Upper lobe of left lung (tissue), 4 donors: ENCODE data around the gene CPSF4L.

ENCODE experiments used
- POLR2A ChIP-seq, 4 donors: fragments of 450-650 bp; IDR thresholded peaks; one replicate each; pipeline ENCODE4 v1.5.1; 2016 to 2017; ENCODE audit warnings: antibody characterized with exemption in 4 of 4, mild to moderate bottlenecking in 2 of 4
- TF ChIP-seq, protein P1 (sequence below), 6 experiments: fragments of 450-650 bp in 4 of 6; fragments of 200-600 bp in 2 of 6; sonication (generic) in 2 of 6; IDR thresholded peaks; one replicate each; pipeline ENCODE4 v1.5.1; 2016 to 2019; ENCODE audit warnings: antibody characterized with exemption in 6 of 6

DNA sequence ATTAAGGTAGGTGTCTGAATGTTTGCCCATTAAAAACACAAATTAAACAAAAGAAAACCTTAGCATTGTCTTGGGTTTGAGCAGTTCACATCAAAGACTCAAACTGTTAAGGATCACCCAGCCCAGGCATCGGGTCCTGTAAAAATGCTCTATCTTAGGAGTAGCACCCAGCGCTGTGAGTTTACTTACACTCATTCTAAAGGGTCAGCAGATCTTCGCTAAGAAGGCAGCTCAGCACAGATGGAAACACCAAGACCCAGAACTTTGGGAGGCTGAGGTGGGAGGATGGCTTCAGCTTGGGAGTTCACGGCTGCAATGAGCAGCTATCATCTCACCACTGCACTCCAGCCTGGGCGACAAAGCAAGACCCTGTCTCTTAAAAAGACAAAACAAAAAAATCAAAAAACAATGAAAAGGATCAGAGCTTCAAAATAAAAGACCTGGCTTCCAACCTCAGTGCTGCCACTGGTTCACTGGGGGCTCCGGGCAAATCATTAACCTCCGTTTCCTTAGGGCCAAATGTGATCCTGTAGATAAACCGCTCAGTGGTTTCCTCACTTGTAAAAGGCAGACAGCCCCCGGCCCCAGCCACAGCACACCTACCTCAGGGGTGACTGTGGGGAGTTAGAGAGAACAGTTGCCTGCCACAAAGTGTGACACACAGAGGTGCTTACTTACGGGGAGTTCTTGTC, 57.7 kb downstream of the CPSF4L start:
- TF ChIP-seq, protein P1, sequence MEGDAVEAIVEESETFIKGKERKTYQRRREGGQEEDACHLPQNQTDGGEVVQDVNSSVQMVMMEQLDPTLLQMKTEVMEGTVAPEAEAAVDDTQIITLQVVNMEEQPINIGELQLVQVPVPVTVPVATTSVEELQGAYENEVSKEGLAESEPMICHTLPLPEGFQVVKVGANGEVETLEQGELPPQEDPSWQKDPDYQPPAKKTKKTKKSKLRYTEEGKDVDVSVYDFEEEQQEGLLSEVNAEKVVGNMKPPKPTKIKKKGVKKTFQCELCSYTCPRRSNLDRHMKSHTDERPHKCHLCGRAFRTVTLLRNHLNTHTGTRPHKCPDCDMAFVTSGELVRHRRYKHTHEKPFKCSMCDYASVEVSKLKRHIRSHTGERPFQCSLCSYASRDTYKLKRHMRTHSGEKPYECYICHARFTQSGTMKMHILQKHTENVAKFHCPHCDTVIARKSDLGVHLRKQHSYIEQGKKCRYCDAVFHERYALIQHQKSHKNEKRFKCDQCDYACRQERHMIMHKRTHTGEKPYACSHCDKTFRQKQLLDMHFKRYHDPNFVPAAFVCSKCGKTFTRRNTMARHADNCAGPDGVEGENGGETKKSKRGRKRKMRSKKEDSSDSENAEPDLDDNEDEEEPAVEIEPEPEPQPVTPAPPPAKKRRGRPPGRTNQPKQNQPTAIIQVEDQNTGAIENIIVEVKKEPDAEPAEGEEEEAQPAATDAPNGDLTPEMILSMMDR (IDR thresholded peaks at IDR 0.05) = no peak
- no peak for TF ChIP-seq POLR2A (IDR thresholded peaks at IDR 0.05)
